B cell (primary cell): Measurements from ENCODE around the gene ARPC3. TPM values are rescaled to one million over a fixed set of nuclear protein-coding genes. Genes with fewer than 3 reads are reported as not detected.

Source experiments
- ATAC-seq: fragments of 200-7000 bp; cut with Tn5 transposase; one replicate; pipeline ENCODE4 v1.10.0; 2021; ENCODE audit warnings: low read depth, mild to moderate bottlenecking, moderate number of reproducible peaks, moderate library complexity
- CTCF ChIA-PET: fragments of 350-600 bp; sonication (Branson Sonifier 250); formaldehyde crosslinking; loops from one replicate; lab custom pipeline; 2021; ENCODE audit warnings: antibody characterized with exemption, inconsistent platforms; lab: Charles Lee
- POLR2A ChIA-PET: fragments of 350-600 bp; sonication (Branson Sonifier 250); formaldehyde crosslinking; loops from one replicate; lab custom pipeline; 2021; ENCODE audit warnings: antibody characterized with exemption; lab: Charles Lee
- DNase-seq: peaks from one replicate; pipeline ENCODE4 v3.0.0; 2013
- H2AFZ ChIP-seq: 2 replicates; pipeline ENCODE4 v1.6.1; 2012; ENCODE audit warnings: mild to moderate bottlenecking, low read depth, low read length; ENCODE audit not compliant: insufficient read depth, poor library complexity, severe bottlenecking
- H3K27ac ChIP-seq, 2 donors: 1 replicate in 1 of 2; 2 replicates in 1 of 2; pipeline ENCODE4 v1.5.1; 2012 to 2013; ENCODE audit warnings: low read length in 2 of 2, mild to moderate bottlenecking in 2 of 2, moderate library complexity in 1 of 2
- H3K27me3 ChIP-seq, 4 experiments: fragments of 200-600 bp in 1 of 4; sonication (generic) in 1 of 4; replicated peaks in 1 of 4; 1 replicate in 2 of 4; 2 replicates in 2 of 4; pipeline versions ENCODE4 v1.6.1 to v1.7.0; 2013 to 2016; ENCODE audit warnings: low read length in 3 of 4, mild to moderate bottlenecking in 2 of 4, mixed read lengths in 1 of 4, moderate library complexity in 1 of 4; ENCODE audit not compliant: insufficient read depth in 4 of 4, control insufficient read depth in 3 of 4; ENCODE audit errors: control extremely low read depth in 1 of 4
- H3K36me3 ChIP-seq, 2 experiments: replicated peaks in 1 of 2; 1 replicate in 1 of 2; 2 replicates in 1 of 2; pipeline versions ENCODE4 v1.6.1 to v1.7.1; 2013; ENCODE audit warnings: low read length in 1 of 2; ENCODE audit not compliant: insufficient read depth in 2 of 2, control insufficient read depth in 1 of 2; ENCODE audit errors: control extremely low read depth in 1 of 2, extremely low read depth in 1 of 2
- H3K4me1 ChIP-seq, 2 donors: fragments of 200-600 bp in 1 of 2; sonication (generic) in 1 of 2; 1 replicate in 1 of 2; 2 replicates in 1 of 2; pipeline versions ENCODE4 v1.5.1 to v1.6.1; 2013 to 2017; ENCODE audit warnings: low read length in 2 of 2; ENCODE audit not compliant: control insufficient read depth in 2 of 2, insufficient read depth in 2 of 2
- H3K4me2 ChIP-seq: replicated peaks from 2 replicates; pipeline ENCODE3; 2012; ENCODE audit warnings: mild to moderate bottlenecking, low read depth, low read length; ENCODE audit not compliant: poor library complexity, severe bottlenecking
- H3K4me3 ChIP-seq, 5 experiments: fragments of 200-600 bp in 1 of 5; sonication (generic) in 1 of 5; 1 replicate in 3 of 5; 2 replicates in 2 of 5; pipeline versions ENCODE4 v1.5.1 to v1.7.0; 2011 to 2016; ENCODE audit warnings: low read length in 4 of 5, mild to moderate bottlenecking in 4 of 5, low read depth in 2 of 5, control low read depth in 1 of 5, moderate library complexity in 1 of 5; ENCODE audit not compliant: insufficient read depth in 1 of 5; ENCODE audit errors: control extremely low read depth in 1 of 5, extremely low read depth in 1 of 5
- H3K79me2 ChIP-seq: fragments of 200-600 bp; sonication (generic); one replicate; pipeline ENCODE4 v1.6.0; 2016; ENCODE audit warnings: low read length; ENCODE audit not compliant: control insufficient read depth, insufficient read depth
- H3K9ac ChIP-seq: fragments of 200-600 bp; sonication (generic); 2 replicates; pipeline ENCODE4 v1.6.1; 2017; ENCODE audit warnings: mild to moderate bottlenecking, low read length, moderate library complexity
- H3K9me3 ChIP-seq, 3 donors: one replicate each; pipeline versions ENCODE4 v1.6.1 to v1.7.1; 2013; ENCODE audit warnings: low read length in 2 of 3; ENCODE audit not compliant: control insufficient read depth in 2 of 3, insufficient read depth in 1 of 3; ENCODE audit errors: control extremely low read depth in 1 of 3
- H4K20me1 ChIP-seq: 2 replicates; pipeline ENCODE4 v1.6.0; 2012; ENCODE audit warnings: mild to moderate bottlenecking, low read length; ENCODE audit not compliant: insufficient read depth, control insufficient read depth, poor library complexity, severe bottlenecking
- H3K27ac Mint-ChIP-seq: one replicate; pipeline ENCODE4 v1.8.0; 2021; ENCODE audit warnings: mixed read lengths
- H3K27me3 Mint-ChIP-seq: one replicate; pipeline ENCODE4 v1.8.0; 2021; ENCODE audit warnings: mixed read lengths
- H3K4me1 Mint-ChIP-seq: one replicate; pipeline ENCODE4 v1.8.0; 2021; ENCODE audit warnings: mixed read lengths
- H3K4me3 Mint-ChIP-seq: one replicate; pipeline ENCODE4 v1.8.0; 2021; ENCODE audit warnings: mixed read lengths
- H3K9me3 Mint-ChIP-seq: one replicate; pipeline ENCODE4 v1.8.0; 2022; ENCODE audit warnings: mixed read lengths; ENCODE audit not compliant: insufficient read depth
- EZH2 ChIP-seq: IDR thresholded peaks from 2 replicates; pipeline ENCODE4 v1.6.1; 2012; ENCODE audit warnings: borderline replicate concordance, low read depth, mild to moderate bottlenecking, moderate library complexity, low read length; ENCODE audit not compliant: insufficient read depth, poor library complexity, severe bottlenecking
- WGBS: methylation state at CpG from one replicate; pipeline ENCODE4 v1.1.5; 2013; ENCODE audit warnings: missing lambda C conversion rate; ENCODE audit not compliant: insufficient coverage; 5-methylcytosine and 5-hydroxymethylcytosine counted together
- intact Hi-C: fragments of 100-400 bp; cut with micrococcal nuclease; formaldehyde crosslinking; loops from one replicate; pipeline ENCODE4 v1.10.0; 2022
- polyA plus RNA-seq: library from polyadenylated mRNA; depleted of rRNA; stranded (reverse); fragments of >200 nt; gene quantifications from 2 replicates; pipeline ENCODE4 v1.2.3, GENCODE V29; 2012
- total RNA-seq, 2 donors: library from RNA; stranded (reverse); fragments of 120-200 nt in 1 of 2; gene quantifications; 1 replicate in 1 of 2; 2 replicates in 1 of 2; pipeline versions ENCODE4 v1.2.3 to v1.2.4, GENCODE V29; 2013 to 2022
- TF ChIP-seq, protein P1 (sequence below): fragments of 200-600 bp; IDR thresholded peaks from one replicate; pipeline ENCODE4 v1.8.0; 2022; ENCODE audit warnings: antibody characterized with exemption, mild to moderate bottlenecking

ARPC3 gene
- total and polyA plus RNA-seq, 2 donors (not counting 1 experiment from before 2014, with no cell fraction given): 197 to 360 TPM

- no peak for DNase-seq
- no peak overlapping the region for H3K9ac ChIP-seq
- H3K9me3 ChIP-seq: no peaks in the 10 kb centered on the region
- H3K79me2 ChIP-seq: no peaks in the 10 kb centered on the region
- TF ChIP-seq, protein P1, sequence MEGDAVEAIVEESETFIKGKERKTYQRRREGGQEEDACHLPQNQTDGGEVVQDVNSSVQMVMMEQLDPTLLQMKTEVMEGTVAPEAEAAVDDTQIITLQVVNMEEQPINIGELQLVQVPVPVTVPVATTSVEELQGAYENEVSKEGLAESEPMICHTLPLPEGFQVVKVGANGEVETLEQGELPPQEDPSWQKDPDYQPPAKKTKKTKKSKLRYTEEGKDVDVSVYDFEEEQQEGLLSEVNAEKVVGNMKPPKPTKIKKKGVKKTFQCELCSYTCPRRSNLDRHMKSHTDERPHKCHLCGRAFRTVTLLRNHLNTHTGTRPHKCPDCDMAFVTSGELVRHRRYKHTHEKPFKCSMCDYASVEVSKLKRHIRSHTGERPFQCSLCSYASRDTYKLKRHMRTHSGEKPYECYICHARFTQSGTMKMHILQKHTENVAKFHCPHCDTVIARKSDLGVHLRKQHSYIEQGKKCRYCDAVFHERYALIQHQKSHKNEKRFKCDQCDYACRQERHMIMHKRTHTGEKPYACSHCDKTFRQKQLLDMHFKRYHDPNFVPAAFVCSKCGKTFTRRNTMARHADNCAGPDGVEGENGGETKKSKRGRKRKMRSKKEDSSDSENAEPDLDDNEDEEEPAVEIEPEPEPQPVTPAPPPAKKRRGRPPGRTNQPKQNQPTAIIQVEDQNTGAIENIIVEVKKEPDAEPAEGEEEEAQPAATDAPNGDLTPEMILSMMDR: no peak
- no peak for TF ChIP-seq EZH2
- H3K27ac Mint-ChIP-seq: no peak overlapping the region
- no peak overlapping the region for H2AFZ ChIP-seq
- no peak for ATAC-seq
- H4K20me1 ChIP-seq: no peaks in the 10 kb centered on the region
- H3K4me1 Mint-ChIP-seq: peaks cover 2% of the 10 kb centered on the region
- H3K27me3 Mint-ChIP-seq: peaks cover 4% of the 10 kb centered on the region
- peaks cover 0 to 5% of the 10 kb centered on the region in 2 donors for H3K4me1 ChIP-seq
- intact Hi-C loops: no loop called here
- H3K4me3 ChIP-seq: no peak overlapping the region
- POLR2A ChIA-PET: no interaction called here
- no peaks in the 10 kb centered on the region for H3K27me3 ChIP-seq
- H3K27ac ChIP-seq: no peak overlapping the region
- no peaks in the 10 kb centered on the region for H3K36me3 ChIP-seq
- H3K4me3 Mint-ChIP-seq: no peak overlapping the region
- H3K4me2 ChIP-seq: no peak overlapping the region
- CTCF ChIA-PET: no interaction called here
- H3K9me3 Mint-ChIP-seq: no peaks in the 10 kb centered on the region
- WGBS: no CpG with 5 or more reads among the region's 3 CpGs
Observed at GRCh38 chr12:110426406-110426805, 23.7 kb downstream of the ARPC3 start.

DNA sequence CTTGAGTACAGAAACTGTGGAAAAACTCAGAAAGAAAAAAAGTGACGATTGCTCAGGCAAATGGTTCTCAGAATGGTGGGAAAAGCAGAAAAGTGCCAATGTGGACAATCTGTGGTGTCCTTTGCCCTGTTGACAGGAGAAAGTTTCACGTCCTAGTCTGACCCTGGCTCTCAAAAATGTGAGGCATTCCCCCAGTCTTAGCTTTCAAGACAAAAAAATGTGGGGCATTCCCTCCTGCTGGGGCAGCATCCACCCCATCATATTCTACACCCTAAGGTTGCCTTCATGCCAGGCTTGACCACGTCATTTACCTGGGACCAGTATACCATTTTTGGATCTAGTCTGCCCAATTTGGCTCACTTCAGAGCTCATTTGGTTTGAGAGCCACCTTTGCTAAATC, 25.9 kb downstream of the ARPC3 start:
- DNase-seq: no peak
- H3K27me3 Mint-ChIP-seq: peaks cover 7% of the 10 kb centered on the region
- no peak overlapping the region for H3K4me3 Mint-ChIP-seq
- ChIA-PET CTCF (interaction anchor here (1.1 kb wide), 1 partner anchor 76 kb away, joined by 8 read pairs; no protein-coding TSS in a partner anchor), POLR2A (no interaction called here)
- Histone ChIP-seq H3K4me2 (no peak overlapping the region), H3K4me1 (no peaks in the 10 kb centered on the region), H3K27me3 (no peaks in the 10 kb centered on the region), H3K79me2 (no peaks in the 10 kb centered on the region), H2AFZ (no peak overlapping the region), H3K4me3 (no peak overlapping the region), H3K27ac (no peak overlapping the region), H4K20me1 (no peaks in the 10 kb centered on the region), H3K36me3 (no peaks in the 10 kb centered on the region), H3K9ac (no peak overlapping the region), H3K9me3 (no peaks in the 10 kb centered on the region)
- TF ChIP-seq EZH2: no peak
- TF ChIP-seq, protein P1: no peak
- no peak overlapping the region for H3K27ac Mint-ChIP-seq
- no peaks in the 10 kb centered on the region for H3K9me3 Mint-ChIP-seq
- no peaks in the 10 kb centered on the region for H3K4me1 Mint-ChIP-seq
- intact Hi-C loops: no loop called here
- ATAC-seq: no peak
- 70% methylated on average over 3 of the region's 3 CpGs for WGBS
